HG03432 (cell line): ENCODE results near the gene PSENEN.
"Not testable (repeated sequence)": the region's sequence is repeated elsewhere in the genome, so short reads cannot be mapped to it uniquely, and the experiment has no call there.

Experiments used
- ATAC-seq: cut with Tn5 transposase; IDR thresholded peaks from one replicate; pipeline ENCODE4 v1.9.1; 2021; ENCODE audit warnings: mild to moderate bottlenecking, moderate library complexity; ENCODE audit not compliant: unreplicated experiment

The PSENEN gene

DNA sequence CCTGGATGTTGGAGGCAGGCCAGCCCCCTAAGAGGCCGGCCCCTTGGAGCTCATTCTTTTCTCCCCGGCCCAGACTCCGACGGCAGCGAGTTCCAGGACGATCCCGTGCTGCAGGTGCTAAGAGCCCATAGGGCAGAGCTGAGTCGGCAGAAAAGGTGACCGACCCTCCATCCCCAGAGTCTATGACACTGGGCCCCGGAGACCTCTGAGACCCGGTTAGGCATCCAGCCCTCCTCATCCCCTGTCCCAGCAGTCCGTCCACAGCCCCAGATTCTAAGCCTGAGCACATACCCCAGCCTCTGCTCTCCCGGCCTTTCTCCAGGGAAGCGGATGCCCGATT, 22.6 kb downstream of the PSENEN start:
- ATAC-seq, result no peak

DNA sequence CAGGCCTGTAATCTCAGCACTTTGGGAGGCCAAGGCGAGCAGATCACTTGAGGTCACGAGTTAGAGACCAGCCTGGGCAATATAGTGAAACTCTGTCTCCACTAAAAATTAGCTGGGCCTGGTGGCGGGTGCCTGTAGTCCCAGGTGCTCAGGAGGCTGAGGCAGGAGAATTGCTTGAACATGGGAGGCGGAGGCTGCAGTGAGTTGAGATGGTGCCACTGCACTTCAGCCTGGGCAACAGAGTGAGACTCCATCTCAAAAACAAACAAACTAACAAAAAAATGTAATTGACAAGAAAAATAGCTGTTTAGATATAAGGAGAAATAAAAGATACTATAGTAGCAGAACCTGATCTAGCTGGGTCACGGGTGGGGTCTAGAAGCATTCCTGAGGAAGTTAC, 26.9 kb downstream of the PSENEN start:
- not testable (repeated sequence) for ATAC-seq

DNA sequence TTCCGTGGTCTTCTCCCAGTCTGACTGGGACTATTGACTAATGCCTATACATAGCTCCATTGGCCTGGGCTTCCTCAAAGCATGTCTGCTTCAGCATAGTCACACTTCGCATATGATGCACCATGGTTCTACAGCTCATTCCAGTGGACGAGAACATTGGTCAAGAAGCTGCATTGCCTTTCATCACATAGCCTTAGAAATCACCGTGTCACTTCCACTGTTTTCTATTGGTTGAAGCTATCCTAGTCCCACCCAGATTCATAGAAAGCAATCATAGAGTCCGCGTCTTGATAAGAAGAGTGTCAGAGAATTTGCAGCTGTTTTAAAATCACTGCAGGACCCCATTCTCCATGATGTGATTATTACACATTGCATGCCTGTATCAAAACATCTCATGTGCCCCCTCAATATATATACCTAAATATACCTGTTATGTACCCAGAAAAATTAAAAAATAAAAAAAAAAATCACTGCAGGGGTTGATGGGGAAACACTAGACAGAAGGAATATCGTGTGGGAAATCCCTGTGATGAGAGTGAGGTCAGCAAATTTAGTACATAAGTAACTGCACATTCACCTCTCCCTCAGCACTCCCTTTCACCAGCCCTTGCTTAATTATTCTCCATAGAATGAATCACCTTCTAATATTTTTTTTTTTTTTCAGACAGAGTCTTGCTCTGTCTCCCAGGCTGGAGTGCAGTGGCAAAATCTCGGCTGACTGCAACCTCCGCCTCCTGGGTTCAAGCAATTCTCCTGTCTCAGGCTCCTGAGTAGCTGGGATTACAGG, 27.8 kb downstream of the PSENEN start:
- ATAC-seq, result no peak

DNA sequence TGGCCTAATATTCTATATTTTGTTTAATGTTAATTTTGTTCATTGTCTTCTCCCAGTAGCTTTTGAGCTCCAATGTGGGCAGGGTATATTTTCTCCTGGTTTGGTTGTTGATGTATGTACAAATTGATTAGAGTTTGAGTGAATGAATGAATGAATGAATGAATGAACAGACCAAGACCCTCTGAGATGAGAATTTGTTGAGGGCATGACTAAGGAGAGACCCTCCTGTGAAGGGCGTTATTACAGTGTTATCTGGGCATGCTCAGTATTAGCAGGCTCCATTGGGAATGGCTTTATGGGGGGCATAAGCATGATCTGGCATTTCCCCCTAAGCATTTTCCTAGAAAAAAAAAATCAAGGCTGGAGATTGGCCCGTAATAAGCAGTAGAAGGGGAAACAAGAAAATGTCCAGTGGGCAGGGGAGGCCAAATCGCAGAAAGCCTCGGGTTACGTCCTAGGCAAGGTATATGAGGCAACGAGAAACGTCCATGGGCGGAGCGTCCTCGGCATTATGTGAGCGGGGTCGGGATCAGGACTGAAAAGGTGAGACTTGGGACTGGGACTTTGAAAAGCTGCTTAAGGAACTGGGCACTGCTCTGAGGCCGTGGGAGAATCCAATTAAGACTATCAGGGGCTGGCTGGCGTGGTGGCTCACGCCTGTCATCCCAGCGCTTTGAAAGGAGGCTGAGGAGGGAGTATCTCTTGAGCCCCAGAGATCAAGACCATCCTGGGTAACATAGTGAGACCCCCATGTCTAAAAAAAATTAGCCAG, 29.0 kb downstream of the PSENEN start:
- no peak for ATAC-seq

DNA sequence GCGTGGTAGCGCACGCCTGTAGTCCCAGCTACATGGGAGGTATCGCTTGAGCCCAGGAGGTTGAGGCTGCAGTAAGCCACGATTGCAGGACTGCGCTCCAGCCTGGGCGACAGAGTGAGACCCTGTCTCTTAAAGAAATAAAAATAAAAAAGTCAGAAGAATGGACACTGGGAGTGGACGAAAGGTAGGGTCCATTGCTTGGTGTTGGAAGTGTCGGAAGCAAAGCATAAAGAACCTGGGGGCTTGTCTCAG, 29.5 kb downstream of the PSENEN start:
- ATAC-seq, result no peak

DNA sequence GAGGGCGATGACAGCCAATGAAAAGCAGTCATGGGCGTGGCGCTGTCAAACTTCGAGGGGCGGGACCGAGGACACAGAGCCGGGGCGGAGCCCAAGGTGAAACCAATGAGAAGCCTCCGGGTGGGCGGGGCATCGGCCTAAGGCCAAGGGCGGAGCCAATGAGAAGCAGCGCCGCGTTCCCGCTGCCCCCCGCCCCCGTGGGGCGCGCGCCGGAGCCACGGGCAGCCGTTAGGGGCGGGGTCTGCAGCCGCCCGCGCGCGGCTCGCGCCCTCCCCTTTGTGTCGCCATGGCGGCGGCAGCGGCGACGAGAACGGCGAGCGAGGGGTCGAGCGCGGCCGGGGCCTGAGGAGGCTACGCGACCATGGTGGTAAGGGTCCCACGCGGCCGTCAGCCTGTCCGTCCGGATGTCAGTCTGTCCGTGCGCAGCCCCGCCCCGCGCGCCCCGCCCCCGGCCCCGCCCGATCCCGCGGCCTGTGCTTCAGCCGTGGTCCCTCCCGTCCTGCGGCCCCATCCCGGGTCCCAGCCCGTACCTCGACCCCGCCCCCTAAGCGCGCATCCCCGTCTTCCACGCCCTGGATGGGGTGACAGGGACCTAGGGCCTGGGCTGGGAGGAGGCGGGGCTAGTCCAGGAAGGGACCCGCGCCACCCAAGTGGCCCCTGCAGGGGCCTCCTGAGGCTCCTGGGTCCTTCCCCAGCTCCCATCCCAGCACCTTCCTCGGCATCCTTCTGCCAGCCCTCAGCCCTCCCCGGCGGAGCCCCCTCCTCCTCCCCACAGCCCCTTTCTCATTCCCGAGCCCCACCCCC, 30.0 kb downstream of the PSENEN start, which contains the start of gene ARHGAP33:
TSS of gene ARHGAP33 (plus strand) at position 267 of the 804 bp plus-strand sequence. CDS start at position 362, 95 bp downstream.
- ATAC-seq, result peak; percentile 92

DNA sequence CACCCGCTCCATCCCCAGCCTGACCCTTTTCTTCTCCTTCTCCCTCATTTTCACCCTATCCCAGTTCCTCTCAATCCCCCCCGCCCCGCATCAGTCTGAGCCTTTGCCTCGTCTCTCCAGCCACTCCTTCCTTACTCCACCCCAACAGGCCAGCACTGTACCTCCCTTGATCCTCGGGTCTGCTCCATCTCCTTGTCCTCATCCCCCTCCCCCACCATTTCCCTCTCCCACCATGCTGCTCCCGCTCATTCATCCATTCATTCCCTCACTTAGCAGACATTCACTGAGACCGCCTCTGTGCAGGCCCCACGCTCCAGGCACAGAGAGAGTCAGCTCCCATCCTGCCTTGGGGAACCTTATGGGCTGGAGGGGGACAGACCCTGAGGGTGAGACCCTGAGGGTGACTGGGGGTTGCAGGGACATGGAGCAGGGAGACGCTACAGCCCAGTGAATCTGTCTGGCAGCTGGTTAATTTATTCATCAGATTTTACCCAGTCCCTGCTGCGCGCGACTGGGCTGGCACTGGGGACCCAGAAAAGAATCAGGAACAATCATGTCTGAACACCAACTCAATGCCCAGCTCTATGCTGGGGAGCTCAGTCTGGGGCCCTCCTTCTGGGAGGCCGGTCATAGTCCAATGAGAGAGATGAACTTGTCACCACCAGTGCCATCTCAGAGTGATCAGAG, 30.8 kb downstream of the PSENEN start:
- ATAC-seq, result no peak

DNA sequence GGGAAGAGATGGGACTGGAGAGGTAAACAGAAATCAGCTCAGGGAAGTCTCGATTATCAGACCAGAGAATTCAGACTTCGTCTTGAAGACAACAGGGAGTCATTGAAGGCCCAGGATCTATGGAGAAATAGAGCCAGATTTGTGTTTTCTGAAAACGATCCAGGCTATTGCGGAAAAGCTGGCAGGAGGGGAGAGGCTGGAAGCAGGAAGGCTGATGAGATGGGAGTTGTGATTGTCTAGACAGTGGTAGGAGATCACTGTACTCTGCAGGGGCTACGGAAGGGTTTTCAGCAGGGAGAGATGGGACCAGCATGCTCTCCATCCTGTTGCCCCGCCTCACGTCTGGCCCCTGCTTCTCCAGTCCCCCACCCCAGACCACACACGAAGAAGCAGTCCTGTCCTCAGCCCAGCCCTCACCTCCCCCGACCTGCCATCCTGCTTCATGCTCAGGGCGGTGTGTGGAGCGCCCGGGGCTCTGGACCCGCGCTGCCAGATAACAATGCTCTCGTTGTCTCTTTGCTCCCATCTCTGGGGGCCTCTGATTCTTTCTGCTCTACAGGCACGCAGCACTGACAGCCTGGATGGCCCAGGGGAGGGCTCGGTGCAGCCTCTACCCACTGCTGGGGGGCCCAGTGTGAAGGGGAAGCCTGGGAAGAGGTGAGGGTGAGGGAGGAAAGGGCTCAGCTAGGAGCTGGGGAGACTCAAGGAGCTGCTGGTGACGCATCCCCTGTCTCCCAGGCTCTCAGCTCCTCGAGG, 31.8 kb downstream of the PSENEN start:
- ATAC-seq, result no peak

DNA sequence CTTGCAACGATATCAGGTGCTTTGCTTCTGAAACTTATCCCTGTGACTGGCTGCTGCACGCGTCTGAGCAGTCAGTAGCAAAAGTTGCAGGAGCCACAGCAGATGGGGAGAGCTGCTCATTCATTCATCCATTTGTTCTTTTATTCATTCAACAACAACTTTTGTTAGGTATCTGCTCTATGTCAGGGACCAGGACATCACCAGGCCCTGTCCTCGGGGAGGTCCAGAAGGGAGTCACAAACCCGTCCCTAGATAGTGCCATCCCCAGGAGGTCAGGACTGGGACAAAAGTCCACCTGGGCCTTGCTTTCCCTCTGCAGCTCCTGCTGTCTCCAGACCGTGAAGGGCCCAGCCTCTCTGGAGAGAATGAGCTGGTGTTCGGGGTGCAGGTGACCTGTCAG, 32.5 kb downstream of the PSENEN start:
- ATAC-seq, result no peak

DNA sequence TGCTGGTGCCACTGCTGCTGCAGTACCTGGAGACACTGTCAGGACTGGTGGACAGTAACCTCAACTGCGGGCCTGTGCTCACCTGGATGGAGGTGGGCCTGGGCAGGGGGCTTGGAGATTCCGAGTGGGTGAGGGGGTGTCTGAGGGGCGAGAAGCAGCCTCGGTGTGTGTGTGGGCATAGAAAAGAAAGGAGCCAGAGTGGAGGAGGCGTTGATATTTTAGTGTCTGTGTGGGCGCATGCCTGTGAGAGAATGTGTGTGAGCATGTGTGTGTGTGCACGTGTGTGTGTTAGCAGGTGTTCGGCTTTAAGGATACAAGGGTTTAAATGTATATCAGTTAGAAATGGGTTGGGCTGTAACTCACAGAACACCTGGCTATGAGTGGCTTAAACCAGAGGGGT, 33.6 kb downstream of the PSENEN start:
- no peak for ATAC-seq

DNA sequence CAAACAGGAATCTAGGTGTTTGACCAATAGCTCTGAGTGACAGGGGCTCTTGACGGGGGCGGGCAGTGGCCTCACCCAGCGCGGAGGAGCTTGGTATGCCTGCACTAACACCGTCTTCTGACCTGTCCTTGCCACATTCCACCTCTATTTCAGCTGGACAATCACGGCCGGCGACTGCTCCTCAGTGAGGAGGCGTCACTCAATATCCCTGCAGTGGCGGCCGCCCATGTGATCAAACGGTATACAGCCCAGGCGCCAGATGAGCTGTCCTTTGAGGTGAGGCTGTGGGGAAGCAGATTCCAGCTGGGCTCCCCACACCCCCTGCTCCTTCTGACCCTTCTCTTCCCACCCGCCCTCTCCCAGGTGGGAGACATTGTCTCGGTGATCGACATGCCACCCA, 34.6 kb downstream of the PSENEN start:
- no peak for ATAC-seq

DNA sequence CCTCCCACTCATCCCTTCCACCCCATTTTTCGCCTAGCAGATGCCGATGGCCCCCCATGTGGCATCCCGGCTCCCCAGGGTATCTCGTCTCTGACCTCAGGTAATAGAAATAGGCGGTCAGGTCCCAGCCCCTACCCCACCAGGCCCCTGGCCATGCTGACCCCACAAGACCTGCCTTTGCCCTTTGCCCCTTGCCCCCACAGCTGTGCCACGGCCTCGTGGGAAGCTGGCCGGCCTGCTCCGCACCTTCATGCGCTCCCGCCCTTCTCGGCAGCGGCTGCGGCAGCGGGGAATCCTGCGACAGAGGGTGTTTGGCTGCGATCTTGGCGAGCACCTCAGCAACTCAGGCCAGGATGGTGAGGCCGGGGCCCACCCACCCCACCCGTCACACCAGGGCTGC, 35.3 kb downstream of the PSENEN start:
- no peak for ATAC-seq

DNA sequence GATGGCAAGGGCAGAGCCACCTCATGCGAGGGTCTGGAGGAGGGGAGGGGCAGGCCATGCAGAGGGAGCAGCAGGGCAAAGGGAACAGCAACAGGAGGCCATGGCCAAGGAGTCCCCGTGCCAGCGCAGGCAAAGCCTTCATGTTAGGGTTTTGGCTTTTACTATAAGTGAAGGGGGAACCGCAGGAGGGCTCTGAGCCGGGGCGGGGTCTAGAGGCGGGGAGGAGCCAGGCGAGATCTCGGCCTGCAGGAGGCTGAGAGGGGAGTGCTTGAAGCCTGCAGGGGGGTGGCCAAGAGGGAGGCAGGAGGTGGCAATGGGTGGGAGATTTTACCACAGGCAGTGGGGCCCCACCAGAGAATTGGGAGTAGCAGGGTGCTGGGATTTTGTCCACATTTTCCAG, 36.2 kb downstream of the PSENEN start:
- no peak for ATAC-seq

DNA sequence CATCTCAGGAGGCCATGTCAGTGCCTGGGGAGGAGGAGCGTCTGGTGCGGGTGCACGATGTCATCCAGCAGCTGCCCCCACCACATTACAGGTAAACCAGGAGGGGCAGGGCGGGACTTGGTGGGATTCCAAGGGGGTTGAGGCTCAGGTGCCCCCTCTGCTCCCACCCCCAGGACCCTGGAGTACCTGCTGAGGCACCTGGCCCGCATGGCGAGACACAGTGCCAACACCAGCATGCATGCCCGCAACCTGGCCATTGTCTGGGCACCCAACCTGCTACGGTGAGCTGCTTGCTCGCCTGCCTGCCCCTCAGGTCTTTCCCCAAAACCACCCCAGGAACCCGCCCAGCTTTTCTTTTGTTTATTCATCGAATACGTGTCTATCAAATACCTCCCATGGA, 37.1 kb downstream of the PSENEN start:
- no peak for ATAC-seq

DNA sequence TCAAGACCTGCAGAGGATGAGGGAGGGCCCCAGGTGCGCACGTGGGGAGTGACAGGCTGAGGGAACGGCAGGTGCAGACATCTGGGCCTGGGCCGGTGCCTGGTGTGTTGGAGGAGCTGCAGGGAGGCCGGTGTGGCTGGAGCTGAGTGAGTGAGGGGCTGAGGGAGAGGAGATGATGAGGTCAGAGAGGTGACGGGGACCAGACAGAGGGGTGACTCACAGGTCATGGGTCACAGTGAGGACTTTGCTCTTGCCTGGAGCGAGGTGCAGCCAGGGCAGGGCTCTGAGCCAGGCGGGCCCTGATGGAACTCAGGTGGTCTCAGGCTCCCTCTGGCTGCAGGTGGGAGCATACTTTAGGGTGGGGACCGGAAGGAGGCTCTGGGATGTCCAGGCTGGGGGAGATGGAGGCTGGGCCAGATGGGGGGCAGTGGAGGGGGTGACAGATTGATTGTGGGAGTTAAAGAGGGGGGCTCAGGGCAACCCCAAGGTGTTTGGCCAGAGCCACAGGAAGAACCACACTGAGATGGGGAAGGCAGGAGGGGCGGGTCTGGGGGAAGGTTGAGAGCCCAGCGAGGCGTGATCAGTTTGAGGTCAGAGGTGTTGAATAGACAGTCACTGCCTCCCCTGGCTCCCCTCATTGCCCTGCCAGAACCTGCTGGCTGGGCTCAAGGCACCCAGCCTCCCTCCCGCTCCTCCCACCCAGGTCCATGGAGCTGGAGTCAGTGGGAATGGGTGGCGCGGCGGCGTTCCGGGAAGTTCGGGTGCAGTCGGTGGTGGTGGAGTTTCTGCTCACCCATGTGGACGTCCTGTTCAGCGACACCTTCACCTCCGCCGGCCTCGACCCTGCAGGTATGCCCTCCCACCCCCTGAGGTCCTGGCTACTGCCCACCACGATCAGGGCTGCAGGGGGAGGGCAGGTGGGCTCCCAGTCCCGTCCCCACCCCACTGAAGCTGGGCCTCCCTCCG, 38.3 kb downstream of the PSENEN start:
- ATAC-seq, result no peak

DNA sequence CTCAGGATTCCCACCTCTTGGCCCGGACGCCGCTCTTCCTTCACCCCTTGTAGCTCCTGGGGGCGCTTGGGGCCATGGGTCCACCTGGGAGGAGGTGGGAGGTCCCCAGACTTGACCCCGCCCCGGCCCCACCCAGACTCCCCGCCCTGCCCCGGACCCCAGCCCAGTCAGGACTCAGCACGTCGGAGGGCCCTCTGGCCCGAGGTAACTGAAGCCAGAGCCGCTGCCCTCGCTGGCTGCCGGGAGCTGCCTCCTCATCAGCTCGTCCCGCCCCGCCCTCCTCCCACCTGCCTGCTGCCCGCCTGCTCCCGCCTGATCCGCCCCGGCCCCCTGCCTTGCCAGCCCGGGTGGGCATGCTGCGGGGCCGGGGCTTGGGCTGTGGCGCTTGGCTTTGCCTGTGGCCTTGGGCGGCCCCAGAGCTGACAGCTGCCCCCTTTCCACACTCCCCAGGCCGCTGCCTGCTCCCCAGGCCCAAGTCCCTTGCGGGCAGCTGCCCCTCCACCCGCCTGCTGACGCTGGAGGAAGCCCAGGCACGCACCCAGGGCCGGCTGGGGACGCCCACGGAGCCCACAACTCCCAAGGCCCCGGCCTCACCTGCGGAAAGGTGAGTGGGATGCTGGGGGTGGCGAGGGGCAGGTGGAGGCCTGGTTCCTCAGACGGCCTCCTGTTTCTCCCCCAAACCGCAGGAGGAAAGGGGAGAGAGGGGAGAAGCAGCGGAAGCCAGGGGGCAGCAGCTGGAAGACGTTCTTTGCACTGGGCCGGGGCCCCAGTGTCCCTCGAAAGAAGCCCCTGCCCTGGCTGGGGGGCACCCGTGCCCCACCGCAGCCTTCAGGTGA, 39.3 kb downstream of the PSENEN start:
- ATAC-seq, result no peak

DNA sequence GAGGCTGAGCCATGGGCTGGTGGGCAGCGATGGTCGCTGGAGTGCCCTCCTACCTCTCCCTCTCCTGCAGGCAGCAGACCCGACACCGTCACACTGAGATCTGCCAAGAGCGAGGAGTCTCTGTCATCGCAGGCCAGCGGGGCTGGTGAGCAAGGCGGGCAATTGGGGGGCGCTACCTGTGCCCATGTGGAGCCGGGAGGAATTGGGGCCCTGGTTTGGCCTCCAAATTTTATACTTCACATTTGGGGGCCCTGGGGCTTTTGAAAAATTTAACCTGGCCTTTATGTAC, 39.8 kb downstream of the PSENEN start:
- ATAC-seq, result no peak

DNA sequence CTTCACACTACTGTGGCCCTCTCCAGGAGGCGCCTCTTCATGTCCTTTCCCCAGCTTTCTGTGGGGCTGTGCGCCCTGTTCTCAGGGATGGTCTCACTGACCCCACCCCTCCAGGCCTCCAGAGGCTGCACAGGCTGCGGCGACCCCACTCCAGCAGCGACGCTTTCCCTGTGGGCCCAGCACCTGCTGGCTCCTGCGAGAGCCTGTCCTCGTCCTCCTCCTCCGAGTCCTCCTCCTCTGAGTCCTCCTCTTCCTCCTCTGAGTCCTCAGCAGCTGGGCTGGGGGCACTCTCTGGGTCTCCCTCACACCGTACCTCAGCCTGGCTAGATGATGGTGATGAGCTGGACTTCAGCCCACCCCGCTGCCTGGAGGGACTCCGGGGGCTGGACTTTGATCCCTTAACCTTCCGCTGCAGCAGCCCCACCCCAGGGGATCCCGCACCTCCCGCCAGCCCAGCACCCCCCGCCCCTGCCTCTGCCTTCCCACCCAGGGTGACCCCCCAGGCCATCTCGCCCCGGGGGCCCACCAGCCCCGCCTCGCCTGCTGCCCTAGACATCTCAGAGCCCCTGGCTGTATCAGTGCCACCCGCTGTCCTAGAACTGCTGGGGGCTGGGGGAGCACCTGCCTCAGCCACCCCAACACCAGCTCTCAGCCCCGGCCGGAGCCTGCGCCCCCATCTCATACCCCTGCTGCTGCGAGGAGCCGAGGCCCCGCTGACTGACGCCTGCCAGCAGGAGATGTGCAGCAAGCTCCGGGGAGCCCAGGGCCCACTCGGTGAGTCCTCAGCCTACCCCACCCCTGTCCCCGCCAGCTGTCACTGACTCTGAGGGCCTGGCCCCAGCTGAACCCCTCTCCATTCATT, 41.1 kb downstream of the PSENEN start:
- no peak for ATAC-seq
